ENCODE results near the gene POLE2.
"Not testable (repeated sequence)": the region's sequence is repeated elsewhere in the genome, so short reads cannot be mapped to it uniquely, and the experiment has no call there.

The POLE2 gene

GRCh38 chr14:49619273-49619672, 68.7 kb downstream of the POLE2 start:
- not testable (repeated sequence) for DNase-seq (ENCODE audit: low spot score)

- no peak for DNase-seq (ENCODE audit: low spot score)
Observed at GRCh38 chr14:49617852-49618519, 70.0 kb downstream of the POLE2 start.

- no peak for DNase-seq (ENCODE audit: low spot score)
Observed at GRCh38 chr14:49615776-49616175, 72.2 kb downstream of the POLE2 start.

GRCh38 chr14:49614196-49614595, 73.8 kb downstream of the POLE2 start:
- no peak for DNase-seq (ENCODE audit: low spot score)

GRCh38 chr14:49612671-49613070, 75.3 kb downstream of the POLE2 start:
- no peak for DNase-seq (ENCODE audit: low spot score)

GRCh38 chr14:49612251-49612650, 75.8 kb downstream of the POLE2 start:
- no peak for DNase-seq (ENCODE audit: low spot score)

GRCh38 chr14:49607583-49607982, 80.4 kb downstream of the POLE2 start:
- DNase-seq (ENCODE audit: low spot score), result no peak

- DNase-seq (ENCODE audit: low spot score), result peak; percentile 52
Observed at GRCh38 chr14:49598485-49599300, 89.3 kb downstream of the POLE2 start, which contains the start of gene LRR1. TSS of gene LRR1 (plus strand) at chr14:49598940. CDS start at chr14:49599021, 81 bp downstream.

GRCh38 chr14:49598189-49598484, 89.9 kb downstream of the POLE2 start:
- no peak for DNase-seq (ENCODE audit: low spot score)

GRCh38 chr14:49594347-49595091, 93.5 kb downstream of the POLE2 start:
- DNase-seq (ENCODE audit: low spot score), result no peak
